PC-9 (cell line): ENCODE results near the gene CRB2. TPM values are rescaled to one million over a fixed set of nuclear protein-coding genes. Genes with fewer than 3 reads are reported as not detected.
A peak's percentile ranks its signal among the peaks of the same experiment; 100 is the strongest.

Experiments used
- BruUV-seq: library from RNA; stranded (reverse); fragments of 400-500 nt; replicated peaks from 2 replicates; lab custom pipeline; 2021; lab: Mats Ljungman, UMichigan
- CTCF ChIA-PET: fragments of 300-600 bp; sonication (Branson Sonifier 250); formaldehyde crosslinking; loops from one replicate; lab custom pipeline; 2022; ENCODE audit warnings: antibody characterized with exemption; lab: Charles Lee
- POLR2A ChIA-PET: fragments of 300-600 bp; sonication (Branson Sonifier 250); formaldehyde crosslinking; loops from one replicate; lab custom pipeline; 2022; ENCODE audit warnings: antibody characterized with exemption; ENCODE audit not compliant: unreplicated experiment; lab: Charles Lee
- DNase-seq, 2 experiments: peaks; one replicate each; pipeline versions ENCODE4 v3.0.0 to v3.0.0-alpha.2; 2015 to 2022; ENCODE audit warnings: mixed read lengths in 1 of 2
- H2AFZ ChIP-seq: fragments of 200-600 bp; sonication (generic); 2 replicates; pipeline ENCODE4 v1.8.1; 2017; ENCODE audit warnings: antibody characterized with exemption
- H3F3A ChIP-seq: fragments of 200-600 bp; sonication (generic); 2 replicates; pipeline ENCODE4 v1.8.1; 2017; ENCODE audit warnings: antibody characterized with exemption, mild to moderate bottlenecking, low read depth; ENCODE audit not compliant: insufficient read depth
- H3K27ac ChIP-seq: fragments of 200-600 bp; sonication (generic); 2 replicates; pipeline ENCODE4 v1.6.1; 2016; ENCODE audit warnings: mixed run types
- H3K27me3 ChIP-seq: fragments of 200-600 bp; sonication (generic); 2 replicates; pipeline ENCODE4 v1.6.1; 2016; ENCODE audit warnings: low read depth, mixed run types; ENCODE audit not compliant: insufficient read depth
- H3K36me3 ChIP-seq: fragments of 200-600 bp; sonication (generic); 2 replicates; pipeline ENCODE4 v1.6.1; 2016; ENCODE audit warnings: low read depth, mixed run types
- H3K4me1 ChIP-seq: fragments of 200-600 bp; sonication (generic); replicated peaks from 2 replicates; pipeline ENCODE4 v1.6.1; 2016; ENCODE audit warnings: mixed run types; ENCODE audit not compliant: insufficient read depth
- H3K4me2 ChIP-seq: fragments of 200-600 bp; sonication (generic); 2 replicates; pipeline ENCODE4 v1.6.1; 2017; ENCODE audit warnings: mixed run types
- H3K4me3 ChIP-seq: fragments of 200-600 bp; sonication (generic); 2 replicates; pipeline ENCODE4 v1.6.1; 2016; ENCODE audit warnings: mixed run types
- H3K79me2 ChIP-seq: fragments of 200-600 bp; sonication (generic); 2 replicates; pipeline ENCODE4 v1.6.1; 2017; ENCODE audit warnings: low read depth, mixed run types
- H3K9me2 ChIP-seq: fragments of 200-600 bp; sonication (generic); 2 replicates; pipeline ENCODE4 v1.8.1; 2017; ENCODE audit warnings: mild to moderate bottlenecking; ENCODE audit not compliant: insufficient read depth
- H3K9me3 ChIP-seq: fragments of 200-600 bp; sonication (generic); 2 replicates; pipeline ENCODE4 v1.8.1; 2016; ENCODE audit warnings: low read depth; ENCODE audit not compliant: insufficient read depth
- H4K20me1 ChIP-seq: fragments of 200-600 bp; sonication (generic); 2 replicates; pipeline ENCODE4 v1.8.1; 2017; ENCODE audit not compliant: insufficient read depth
- CTCF ChIP-seq: fragments of 200-600 bp; sonication (generic); conservative IDR thresholded peaks from 2 replicates; pipeline ENCODE4 v1.6.1; 2017; ENCODE audit warnings: mixed run types, antibody characterized with exemption, mild to moderate bottlenecking, moderate library complexity
- EZH2 ChIP-seq: fragments of 200-600 bp; sonication (generic); IDR thresholded peaks from 2 replicates; pipeline ENCODE4 v1.8.0; 2017; ENCODE audit warnings: antibody characterized with exemption, low read depth
- intact Hi-C: fragments of 100-400 bp; cut with micrococcal nuclease; formaldehyde crosslinking; loops from one replicate; pipeline ENCODE4 v1.10.0; 2022; ENCODE audit not compliant: unreplicated experiment
- microRNA-seq: library from miRNA; unstranded; fragments of <30 nt; microRNA quantifications from one replicate; pipeline ENCODE4 v1.2.0, GENCODE V29; 2021; ENCODE audit warnings: borderline number of aligned reads, borderline replicate concordance
- total RNA-seq: library from RNA; stranded (reverse); gene quantifications from 2 replicates; pipeline ENCODE4 v1.2.3, GENCODE V29; 2021

CRB2 gene
- total RNA-seq, 1 experiment from 2014 or later, result not detected

GRCh38 chr9:123425836-123426365 is 69.9 kb downstream of the CRB2 start:
- H3K9me2 ChIP-seq, result no peaks in the 10 kb centered on the region
- CTCF ChIA-PET, result no interaction called here
- H3K36me3 ChIP-seq, result no peaks in the 10 kb centered on the region; the same call in 1 of the 2 replicates
- H3K27me3 ChIP-seq, result no peaks in the 10 kb centered on the region
- no peak overlapping the region for H2AFZ ChIP-seq
- intact Hi-C loops, result loop anchor here (10.0 kb wide), 1 partner anchor 689 kb away; no protein-coding TSS in a partner anchor
- no peak for TF ChIP-seq CTCF
- TF ChIP-seq EZH2, result no peak
- no peak overlapping the region for H3K27ac ChIP-seq
- H3F3A ChIP-seq, result no peaks in the 10 kb centered on the region
- H3K79me2 ChIP-seq, result no peaks in the 10 kb centered on the region
- H4K20me1 ChIP-seq, result peaks cover 4% of the 10 kb centered on the region; the same call in 1 of the 2 replicates
- H3K4me1 ChIP-seq, result peaks cover 8% of the 10 kb centered on the region; the same call in 1 of the 2 replicates
- H3K4me3 ChIP-seq, result no peak overlapping the region
- no TSS peak for BruUV-seq
- no peaks in the 10 kb centered on the region for H3K9me3 ChIP-seq
- POLR2A ChIA-PET, result no interaction called here
- H3K4me2 ChIP-seq, result no peak overlapping the region
- DNase-seq, result no peak

- TF ChIP-seq CTCF (no peak), EZH2 (no peak)
- POLR2A ChIA-PET, result interaction anchor here (0.7 kb wide), 1 partner anchor 637 kb away, joined by 3 read pairs; no protein-coding TSS in a partner anchor
- intact Hi-C loops, result loop anchor here (10.0 kb wide), 1 partner anchor 688 kb away; no protein-coding TSS in a partner anchor
Measured at GRCh38 chr9:123426406-123426805, 70.4 kb downstream of the CRB2 start.

More at GRCh38 chr9:123426406-123426805, 70.4 kb downstream of the CRB2 start:
- no peaks in the 10 kb centered on the region for H3K9me2 ChIP-seq
- peak in 1 of 2 experiments; percentile 17 for DNase-seq
- no TSS peak for BruUV-seq
- H3K9me3 ChIP-seq, result no peaks in the 10 kb centered on the region
- no peak overlapping the region for H3K4me3 ChIP-seq
- no peak overlapping the region for H2AFZ ChIP-seq
- H3K4me1 ChIP-seq, result peaks cover 8% of the 10 kb centered on the region; the same call in 1 of the 2 replicates
- CTCF ChIA-PET, result no interaction called here
- H3K27me3 ChIP-seq, result no peaks in the 10 kb centered on the region
- no peak overlapping the region for H3K27ac ChIP-seq
- H3K36me3 ChIP-seq, result no peaks in the 10 kb centered on the region; the same call in 1 of the 2 replicates
- peaks cover 4% of the 10 kb centered on the region; the same call in 1 of the 2 replicates for H4K20me1 ChIP-seq
- no peak overlapping the region for H3K4me2 ChIP-seq
- H3F3A ChIP-seq, result no peaks in the 10 kb centered on the region
- H3K79me2 ChIP-seq, result no peaks in the 10 kb centered on the region

Small RNA genes lying within 50 kb of the gene (microRNA-seq; reads per million reads assigned to microRNA genes)
- gene MIR601, result not detected

Other genes with a start within 250 kb of the CRB2 start
- 34.5 and 39.9 TPM in 2 replicates for gene STRBP, start 87.6 kb upstream of the CRB2 start, total RNA-seq